Loucy (cell line): ENCODE data around the gene ADGRD2.
A peak's percentile ranks its signal among the peaks of the same experiment; 100 is the strongest.

Source experiments
- H2AFZ ChIP-seq: fragments of 200-600 bp; sonication (generic); 2 replicates; pipeline ENCODE4 v1.6.0; 2016; ENCODE audit warnings: antibody characterized with exemption, mild to moderate bottlenecking, low read length, moderate library complexity
- H3F3A ChIP-seq: fragments of 200-600 bp; 2 replicates; pipeline ENCODE4 v1.6.0; 2016; ENCODE audit warnings: antibody characterized with exemption, low read depth, mild to moderate bottlenecking
- H3K27me3 ChIP-seq: fragments of 200-600 bp; sonication (generic); 2 replicates; pipeline ENCODE4 v1.6.1; 2014; ENCODE audit warnings: low read length, mild to moderate bottlenecking; ENCODE audit not compliant: insufficient read depth, poor library complexity, severe bottlenecking
- H3K36me3 ChIP-seq: fragments of 200-600 bp; sonication (generic); 2 replicates; pipeline ENCODE4 v1.6.1; 2016; ENCODE audit warnings: low read length; ENCODE audit not compliant: insufficient read depth
- H3K4me1 ChIP-seq: fragments of 200-600 bp; sonication (generic); 2 replicates; pipeline ENCODE4 v1.5.1; 2014; ENCODE audit warnings: low read length, mild to moderate bottlenecking; ENCODE audit not compliant: insufficient read depth, poor library complexity, severe bottlenecking
- H3K4me2 ChIP-seq: fragments of 200-600 bp; sonication (generic); 2 replicates; pipeline ENCODE4 v1.6.0; 2014; ENCODE audit warnings: antibody characterized with exemption, low read length, low read depth, mild to moderate bottlenecking; ENCODE audit not compliant: poor library complexity, severe bottlenecking
- H3K4me3 ChIP-seq: fragments of 200-600 bp; sonication (generic); 2 replicates; pipeline ENCODE4 v1.5.1; 2014; ENCODE audit warnings: low read length, mild to moderate bottlenecking, mixed read lengths; ENCODE audit not compliant: poor library complexity, severe bottlenecking
- H3K79me2 ChIP-seq: fragments of 200-600 bp; sonication (generic); 2 replicates; pipeline ENCODE4 v1.6.1; 2014; ENCODE audit warnings: low read length; ENCODE audit not compliant: insufficient read depth
- H3K9ac ChIP-seq: fragments of 200-600 bp; sonication (generic); 2 replicates; pipeline ENCODE4 v1.6.0; 2014; ENCODE audit warnings: mild to moderate bottlenecking, low read depth, low read length, moderate library complexity; ENCODE audit not compliant: poor library complexity, severe bottlenecking
- H3K9me2 ChIP-seq: fragments of 200-600 bp; sonication (generic); replicated peaks from 2 replicates; pipeline ENCODE4 v1.6.1; 2016; ENCODE audit warnings: low read depth, low read length, mixed read lengths
- H3K9me3 ChIP-seq: fragments of 200-600 bp; sonication (generic); 2 replicates; pipeline ENCODE4 v1.6.1; 2014; ENCODE audit warnings: mild to moderate bottlenecking, antibody characterized with exemption, low read length, low read depth; ENCODE audit not compliant: insufficient read depth
- H4K20me1 ChIP-seq: fragments of 200-600 bp; sonication (generic); 2 replicates; pipeline ENCODE4 v1.6.0; 2014; ENCODE audit warnings: antibody characterized with exemption, low read length, mild to moderate bottlenecking; ENCODE audit not compliant: insufficient read depth, poor library complexity, severe bottlenecking
- CTCF ChIP-seq: fragments of 200-600 bp; sonication (generic); conservative IDR thresholded peaks from 2 replicates; pipeline ENCODE4 v1.5.1; 2014; ENCODE audit warnings: mild to moderate bottlenecking, antibody characterized with exemption, low read length
- EZH2phosphoT487 ChIP-seq: fragments of 200-600 bp; IDR thresholded peaks from 2 replicates; pipeline ENCODE4 v1.6.1; 2018; ENCODE audit warnings: antibody characterized with exemption, mild to moderate bottlenecking, moderate library complexity, borderline replicate concordance

ADGRD2 gene

GRCh38 chr9:124478354-124478753 is 28.1 kb downstream of the ADGRD2 start:
- H3K4me2 ChIP-seq, result no peak overlapping the region

GRCh38 chr9:124479371-124479770 is 29.1 kb downstream of the ADGRD2 start:
- Histone ChIP-seq H2AFZ (no peak overlapping the region), H3K4me2 (no peak overlapping the region), H3F3A (no peaks in the 10 kb centered on the region), H3K9me2 (no peaks in the 10 kb centered on the region), H3K9me3 (no peaks in the 10 kb centered on the region), H3K9ac (no peak overlapping the region), H3K79me2 (no peaks in the 10 kb centered on the region), H4K20me1 (no peaks in the 10 kb centered on the region), H3K36me3 (no peaks in the 10 kb centered on the region), H3K27me3 (no peaks in the 10 kb centered on the region), H3K4me1 (no peaks in the 10 kb centered on the region), H3K4me3 (no peak overlapping the region)
- TF ChIP-seq EZH2phosphoT487, result no peak
- TF ChIP-seq CTCF, result no peak

More at GRCh38 chr9:124478354-124478753, 28.1 kb downstream of the ADGRD2 start:
- Histone ChIP-seq H3K36me3 (no peaks in the 10 kb centered on the region), H3K4me1 (no peaks in the 10 kb centered on the region), H4K20me1 (no peaks in the 10 kb centered on the region), H3K9ac (no peak overlapping the region), H2AFZ (no peak overlapping the region), H3K9me2 (no peaks in the 10 kb centered on the region), H3F3A (no peaks in the 10 kb centered on the region), H3K79me2 (no peaks in the 10 kb centered on the region), H3K9me3 (no peaks in the 10 kb centered on the region), H3K27me3 (no peaks in the 10 kb centered on the region), H3K4me3 (no peak overlapping the region)
- TF ChIP-seq EZH2phosphoT487 (no peak), CTCF (no peak)

- Histone ChIP-seq H3K4me3 (no peak overlapping the region), H4K20me1 (no peaks in the 10 kb centered on the region), H3K9me3 (no peaks in the 10 kb centered on the region), H3K9me2 (no peaks in the 10 kb centered on the region), H3K27me3 (no peaks in the 10 kb centered on the region), H3K4me2 (no peak overlapping the region), H3K4me1 (no peaks in the 10 kb centered on the region), H3K79me2 (no peaks in the 10 kb centered on the region), H3F3A (no peaks in the 10 kb centered on the region), H3K36me3 (no peaks in the 10 kb centered on the region), H3K9ac (no peak overlapping the region), H2AFZ (peak overlapping the region; percentile 54; the same call in 1 of the 2 replicates)
- TF ChIP-seq CTCF (no peak), EZH2phosphoT487 (no peak)
These were observed 29.8 kb downstream of the ADGRD2 start for GRCh38 chr9:124479947-124480620.
